GM21717 (cell line): ENCODE data around the gene SLC9A9.
"Not testable (repeated sequence)": the region's sequence is repeated elsewhere in the genome, so short reads cannot be mapped to it uniquely, and the experiment has no call there.

Source experiments
- ATAC-seq: cut with Tn5 transposase; IDR thresholded peaks from one replicate; pipeline ENCODE4 v1.9.1; 2021; ENCODE audit warnings: mild to moderate bottlenecking, moderate library complexity; ENCODE audit not compliant: unreplicated experiment

The SLC9A9 gene

GRCh38 chr3:143811602-143812001 is 36.7 kb downstream of the SLC9A9 start:
- no peak for ATAC-seq

GRCh38 chr3:143810953-143811265 is 37.4 kb downstream of the SLC9A9 start:
- ATAC-seq, result no peak

- ATAC-seq, result no peak
These were observed 37.9 kb downstream of the SLC9A9 start for GRCh38 chr3:143810166-143810952.

- ATAC-seq, result no peak
These were observed 39.1 kb downstream of the SLC9A9 start for GRCh38 chr3:143809121-143809621.

GRCh38 chr3:143808030-143808429 is 40.2 kb downstream of the SLC9A9 start:
- no peak for ATAC-seq

- no peak for ATAC-seq
These were observed 42.2 kb downstream of the SLC9A9 start for GRCh38 chr3:143806038-143806437.

- ATAC-seq, result not testable (repeated sequence)
These were observed 42.8 kb downstream of the SLC9A9 start for GRCh38 chr3:143805476-143805875.

GRCh38 chr3:143801046-143801445 is 47.2 kb downstream of the SLC9A9 start:
- ATAC-seq, result not testable (repeated sequence)

GRCh38 chr3:143798151-143798550 is 50.1 kb downstream of the SLC9A9 start:
- ATAC-seq, result not testable (repeated sequence)

- ATAC-seq, result no peak
These were observed 52.4 kb downstream of the SLC9A9 start for GRCh38 chr3:143795874-143796273.

- ATAC-seq, result no peak
These were observed 53.3 kb downstream of the SLC9A9 start for GRCh38 chr3:143794793-143795462.

GRCh38 chr3:143793971-143794370 is 54.3 kb downstream of the SLC9A9 start:
- ATAC-seq, result no peak

GRCh38 chr3:143791386-143791785 is 56.9 kb downstream of the SLC9A9 start:
- no peak for ATAC-seq

GRCh38 chr3:143786219-143787191 is 61.8 kb downstream of the SLC9A9 start:
- no peak for ATAC-seq

GRCh38 chr3:143784446-143784845 is 63.8 kb downstream of the SLC9A9 start:
- ATAC-seq, result no peak

GRCh38 chr3:143783851-143784370 is 64.4 kb downstream of the SLC9A9 start:
- no peak for ATAC-seq

GRCh38 chr3:143775459-143775858 is 72.8 kb downstream of the SLC9A9 start:
- peak; percentile 77 for ATAC-seq

- no peak for ATAC-seq
These were observed 76.3 kb downstream of the SLC9A9 start for GRCh38 chr3:143771939-143772338.

- ATAC-seq, result no peak
These were observed 77.0 kb downstream of the SLC9A9 start for GRCh38 chr3:143771258-143771657.

- no peak for ATAC-seq
These were observed 77.9 kb downstream of the SLC9A9 start for GRCh38 chr3:143770391-143770790.

- ATAC-seq, result no peak
These were observed 78.7 kb downstream of the SLC9A9 start for GRCh38 chr3:143769616-143770015.
